GM18909 (cell line): ENCODE results near the gene TNFRSF4.

Experiments used
- ATAC-seq: cut with Tn5 transposase; IDR thresholded peaks from one replicate; pipeline ENCODE4 v1.9.1; 2021; ENCODE audit warnings: mild to moderate bottlenecking; ENCODE audit not compliant: unreplicated experiment, poor library complexity

TNFRSF4 gene

GRCh38 chr1:1234180-1234808, 20.3 kb upstream of the TNFRSF4 start:
- no peak for ATAC-seq

DNA sequence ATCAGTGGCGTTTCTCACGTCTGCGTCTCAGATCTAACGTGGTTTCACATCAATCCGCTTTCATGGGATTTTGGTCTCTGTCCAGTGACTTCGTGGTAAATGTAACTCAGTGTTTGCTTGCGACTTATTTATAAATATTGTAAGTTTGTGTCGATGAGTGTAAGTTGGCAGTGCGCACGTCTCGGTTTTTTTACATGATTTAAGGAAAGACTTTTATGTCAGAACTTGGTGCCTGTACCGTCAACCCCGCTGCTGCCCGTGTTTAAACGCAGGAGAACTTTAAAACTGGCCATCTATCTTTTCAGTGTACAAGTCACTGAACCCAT, 19.6 kb upstream of the TNFRSF4 start:
- no peak for ATAC-seq

DNA sequence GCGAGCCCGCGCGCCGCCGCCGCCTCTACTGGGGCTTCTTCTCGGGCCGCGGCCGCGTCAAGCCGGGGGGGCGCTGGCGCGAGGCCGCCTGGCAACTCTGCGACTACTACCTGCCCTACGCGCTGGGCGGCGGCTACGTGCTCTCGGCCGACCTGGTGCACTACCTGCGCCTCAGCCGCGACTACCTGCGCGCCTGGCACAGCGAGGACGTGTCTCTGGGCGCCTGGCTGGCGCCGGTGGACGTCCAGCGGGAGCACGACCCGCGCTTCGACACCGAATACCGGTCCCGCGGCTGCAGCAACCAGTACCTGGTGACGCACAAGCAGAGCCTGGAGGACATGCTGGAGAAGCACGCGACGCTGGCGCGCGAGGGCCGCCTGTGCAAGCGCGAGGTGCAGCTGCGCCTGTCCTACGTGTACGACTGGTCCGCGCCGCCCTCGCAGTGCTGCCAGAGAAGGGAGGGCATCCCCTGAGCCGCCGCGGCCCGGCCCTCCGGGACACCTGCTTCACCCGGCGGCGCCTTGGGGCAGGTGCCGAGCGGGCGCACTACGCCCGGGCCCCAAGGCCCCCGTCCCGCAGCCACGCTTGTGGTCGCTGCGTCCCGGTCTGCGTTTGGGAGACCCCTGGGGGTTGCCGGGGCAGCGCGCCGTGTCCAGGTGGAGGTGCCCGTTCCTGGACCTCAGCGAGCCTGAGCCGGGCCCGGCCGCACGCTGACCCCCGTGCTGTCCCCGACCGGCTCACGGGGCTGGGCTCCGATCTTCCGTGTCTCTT, 19.0 kb upstream of the TNFRSF4 start:
- no peak for ATAC-seq

DNA sequence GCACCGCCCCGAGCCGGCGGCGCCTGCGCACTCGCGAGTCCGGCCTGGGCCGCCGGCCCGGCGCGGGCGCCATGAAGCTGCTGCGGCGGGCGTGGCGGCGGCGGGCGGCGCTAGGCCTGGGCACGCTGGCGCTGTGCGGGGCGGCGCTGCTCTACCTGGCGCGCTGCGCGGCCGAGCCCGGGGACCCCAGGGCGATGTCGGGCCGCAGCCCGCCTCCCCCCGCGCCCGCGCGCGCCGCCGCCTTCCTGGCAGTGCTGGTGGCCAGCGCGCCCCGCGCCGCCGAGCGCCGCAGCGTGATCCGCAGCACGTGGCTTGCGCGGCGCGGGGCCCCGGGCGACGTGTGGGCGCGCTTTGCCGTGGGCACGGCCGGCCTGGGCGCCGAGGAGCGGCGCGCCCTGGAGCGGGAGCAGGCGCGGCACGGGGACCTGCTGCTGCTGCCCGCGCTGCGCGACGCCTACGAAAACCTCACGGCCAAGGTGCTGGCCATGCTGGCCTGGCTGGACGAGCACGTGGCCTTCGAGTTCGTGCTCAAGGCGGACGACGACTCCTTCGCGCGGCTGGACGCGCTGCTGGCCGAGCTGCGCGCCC, 18.3 kb upstream of the TNFRSF4 start, which contains the start of gene B3GALT6:
Gene B3GALT6 (plus strand): TSS at position 30 of the 588 bp plus-strand sequence. CDS start 42 bp downstream, at position 72.
- ATAC-seq, result no peak

DNA sequence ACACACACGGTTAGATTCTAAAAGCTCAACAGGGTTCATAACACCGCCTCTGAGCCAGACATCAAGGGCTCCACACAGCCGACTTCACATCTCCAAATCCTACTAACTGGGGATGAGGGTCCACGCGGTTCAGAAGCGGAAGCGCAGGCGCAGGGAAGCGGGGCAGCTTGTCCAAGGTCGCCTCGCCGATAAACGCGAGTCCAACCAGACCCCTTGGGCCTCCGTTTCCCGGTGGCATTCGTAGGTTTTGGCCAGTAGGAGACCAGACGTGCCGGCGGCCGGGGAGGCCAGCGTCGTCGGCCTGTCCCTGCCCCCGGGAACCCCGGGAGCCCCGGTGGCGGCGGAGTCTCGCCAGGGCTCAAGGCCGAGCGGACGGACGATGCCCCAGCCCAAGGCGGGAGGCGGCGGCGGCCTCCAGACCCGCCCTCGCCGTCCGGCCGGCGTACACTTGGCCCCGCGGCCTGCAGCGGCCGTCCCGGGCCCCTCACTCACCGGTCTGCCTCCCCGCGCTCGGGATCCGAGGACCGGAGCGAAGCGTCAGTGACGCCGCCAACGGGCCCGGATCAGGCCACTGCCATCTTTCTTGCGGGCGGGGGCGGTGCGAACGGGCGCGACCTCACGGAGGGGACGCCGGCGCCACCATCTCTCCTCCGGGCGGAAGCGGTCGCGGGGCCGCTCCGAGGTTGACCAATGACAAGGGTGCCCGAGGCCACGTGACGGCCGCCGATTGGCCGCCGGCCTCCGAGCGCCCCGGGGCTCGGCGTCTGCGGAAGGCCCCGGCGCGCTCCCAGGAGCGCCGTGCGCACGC, 17.7 kb upstream of the TNFRSF4 start, which contains the start of gene SDF4:
Gene SDF4 (minus strand): TSS at position 602 of the 808 bp plus-strand sequence. CDS start 3,229 bp downstream, outside the sequence.
- peak; percentile 93 for ATAC-seq

GRCh38 chr1:1230656-1231399, 16.9 kb upstream of the TNFRSF4 start:
- no peak for ATAC-seq

GRCh38 chr1:1229770-1230169, 15.8 kb upstream of the TNFRSF4 start:
- ATAC-seq, result no peak

DNA sequence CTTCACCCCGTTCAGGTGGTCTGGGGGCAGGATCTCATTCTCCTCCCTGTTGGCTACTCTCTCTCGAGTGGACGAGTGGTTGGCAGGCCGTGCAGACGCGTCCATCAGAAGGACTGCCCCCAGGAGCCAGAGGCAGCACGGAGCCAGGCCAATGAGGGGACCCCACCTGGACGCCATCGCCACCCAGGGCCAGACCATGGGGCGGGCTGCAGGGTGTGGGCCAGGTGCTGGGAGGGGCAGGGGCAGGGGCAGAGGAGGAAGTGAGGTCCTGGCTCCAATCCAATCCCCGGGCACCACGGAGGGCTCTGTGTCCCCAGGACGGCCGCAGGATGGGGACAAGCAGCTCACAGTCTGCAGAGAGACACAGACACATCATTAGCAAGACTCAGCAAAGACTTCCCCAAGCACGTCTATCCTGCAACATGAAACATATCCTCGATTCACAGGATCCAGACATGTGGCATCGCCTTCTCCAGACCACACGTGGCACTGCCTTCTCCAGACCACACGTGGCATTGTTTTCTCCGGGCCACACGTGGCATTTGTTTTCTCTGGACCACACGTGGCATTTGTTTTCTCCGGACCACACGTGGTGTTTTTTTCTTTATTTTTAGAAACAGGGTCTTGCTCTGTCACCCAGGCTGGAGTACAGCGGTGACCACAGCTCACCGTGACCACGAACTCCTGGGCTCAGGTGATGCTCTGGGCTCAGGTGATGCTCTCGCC, 14.8 kb upstream of the TNFRSF4 start:
- ATAC-seq, result no peak

- no peak for ATAC-seq
Observed at GRCh38 chr1:1228187-1228586, 14.2 kb upstream of the TNFRSF4 start.

- no peak for ATAC-seq
Observed at GRCh38 chr1:1227386-1227785, 13.4 kb upstream of the TNFRSF4 start.

- ATAC-seq, result no peak
Observed at GRCh38 chr1:1226566-1227362, 12.8 kb upstream of the TNFRSF4 start.

- no peak for ATAC-seq
Observed at GRCh38 chr1:1225913-1226312, 12.0 kb upstream of the TNFRSF4 start.

GRCh38 chr1:1225238-1225845, 11.4 kb upstream of the TNFRSF4 start:
- no peak for ATAC-seq

DNA sequence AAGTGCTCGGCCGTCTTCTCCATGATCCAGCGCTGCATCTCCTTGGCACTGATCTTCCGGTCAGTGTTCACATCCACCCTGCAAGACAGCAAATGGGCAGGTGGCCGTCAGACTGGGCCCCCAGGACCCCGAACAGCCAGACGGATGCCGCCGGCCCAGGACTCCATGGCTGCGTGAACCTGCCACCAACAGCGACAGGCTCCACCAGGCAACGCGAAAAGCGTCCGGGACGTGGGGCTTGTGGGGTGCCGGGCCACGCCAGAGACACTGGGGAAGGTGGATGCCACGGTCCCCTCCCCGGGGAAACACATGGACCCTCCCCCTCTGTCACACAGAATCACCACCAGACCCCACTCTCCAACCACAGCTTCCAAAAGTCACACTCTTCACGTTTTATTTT, 9.9 kb upstream of the TNFRSF4 start:
- ATAC-seq, result no peak

GRCh38 chr1:1223321-1223720, 9.4 kb upstream of the TNFRSF4 start:
- no peak for ATAC-seq

GRCh38 chr1:1222575-1223225, 8.7 kb upstream of the TNFRSF4 start:
- no peak for ATAC-seq

DNA sequence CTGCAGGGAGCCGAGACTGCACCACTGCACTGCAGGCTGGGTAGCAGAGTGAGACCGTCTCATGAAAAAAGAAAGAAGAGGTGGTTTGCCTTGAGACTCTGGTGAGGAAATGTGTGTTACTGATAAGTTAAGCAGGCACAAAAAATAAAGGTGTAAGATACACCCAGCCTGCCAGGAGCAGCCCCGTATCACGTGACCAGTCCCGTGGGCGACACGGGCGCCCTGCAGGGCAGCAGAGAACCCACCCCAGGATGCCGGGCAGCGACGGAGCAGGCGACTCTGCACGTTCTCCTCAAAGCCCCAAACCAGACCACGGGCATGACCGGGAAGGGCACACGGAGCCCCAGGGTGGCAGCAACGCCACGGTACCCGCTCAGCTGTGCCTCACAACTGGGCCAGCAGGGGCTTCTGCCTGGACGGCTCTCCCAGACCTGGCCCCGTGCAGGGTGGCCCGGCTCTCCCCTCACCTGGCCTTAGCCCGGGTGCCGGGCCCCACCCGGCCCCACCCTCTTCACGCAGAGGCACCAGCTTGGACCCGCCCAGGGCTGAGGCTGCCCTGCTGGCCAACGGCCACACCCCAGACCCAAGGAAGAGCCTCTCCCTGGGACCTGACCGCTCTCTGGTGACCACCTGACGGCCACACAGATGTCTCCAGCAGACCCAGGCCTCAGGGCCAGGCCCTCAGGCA, 8.1 kb upstream of the TNFRSF4 start:
- ATAC-seq, result no peak
